ENCODE results near the gene C1orf94. TPM values are rescaled to one million over a fixed set of nuclear protein-coding genes. Genes with fewer than 3 reads are reported as not detected.

C1orf94 gene
- total RNA-seq, 1 donor from 2014 or later: 0.37 TPM

GRCh38 chr1:34155860-34156259, 20.8 kb upstream of the C1orf94 start:
- Histone ChIP-seq H3K36me3 (no peaks in the 10 kb centered on the region), H3K9me3 (ENCODE audit: low read depth) (no peaks in the 10 kb centered on the region), H3K27me3 (peaks cover under 1% of the 10 kb centered on the region), H3K27ac (no peak overlapping the region), H2AFZ (replicated peaks) (no peak overlapping the region), H3K4me2 (no peak overlapping the region), H3K4me1 (no peaks in the 10 kb centered on the region), H3K79me2 (ENCODE audit: low read depth) (peaks cover 8% of the 10 kb centered on the region), H3F3A (ENCODE audit: low read depth) (no peaks in the 10 kb centered on the region), H4K20me1 (ENCODE audit: low read depth) (no peaks in the 10 kb centered on the region), H3K4me3 (no peak overlapping the region), H3K9ac (no peak overlapping the region)
- Mint-ChIP-seq H3K27ac (no peak overlapping the region), H3K27me3 (ENCODE audit: insufficient read depth, low read depth) (peaks cover 8% of the 10 kb centered on the region), H3K4me3 (no peak overlapping the region), H3K36me3 (no peaks in the 10 kb centered on the region), H3K4me1 (no peaks in the 10 kb centered on the region), H3K9me3 (no peaks in the 10 kb centered on the region)
- TF ChIP-seq EZH2 (IDR thresholded peaks at IDR 0.05) (no peak), CTCF (IDR thresholded peaks at IDR 0.05) (no peak), EZH2phosphoT487 (IDR thresholded peaks at IDR 0.05) (no peak)
- DNase-seq (ENCODE audit: low spot score): no peak

DNA sequence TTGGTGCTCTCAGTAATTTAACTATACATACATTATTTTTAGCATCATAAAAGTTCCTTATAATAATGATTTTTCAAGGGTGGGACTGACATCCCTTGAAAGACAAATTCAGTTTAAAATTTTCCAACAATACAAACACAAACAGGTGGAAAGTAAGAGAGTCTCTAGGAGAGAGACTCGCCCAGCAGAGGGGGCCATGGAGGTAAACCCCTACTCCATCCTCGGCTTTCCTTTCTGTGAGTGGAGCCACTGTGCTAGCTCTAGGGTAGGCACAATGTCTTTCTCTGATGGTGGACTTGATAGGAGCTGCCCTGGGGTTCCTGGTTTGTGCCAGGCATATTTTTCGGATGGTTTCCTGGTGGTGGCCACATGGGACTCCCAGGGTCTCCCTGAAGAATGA, 20.0 kb upstream of the C1orf94 start:
- no peaks in the 10 kb centered on the region for H3K9me3 ChIP-seq (ENCODE audit: low read depth)
- no peak overlapping the region for H3K4me3 ChIP-seq
- no peak overlapping the region for H3K4me3 Mint-ChIP-seq
- no peak for DNase-seq (ENCODE audit: low spot score)
- no peak overlapping the region for H3K4me2 ChIP-seq
- peaks cover 11% of the 10 kb centered on the region for H3K79me2 ChIP-seq (ENCODE audit: low read depth)
- no peaks in the 10 kb centered on the region for H3K4me1 Mint-ChIP-seq
- H3K9me3 Mint-ChIP-seq: no peaks in the 10 kb centered on the region
- no peaks in the 10 kb centered on the region for H3K36me3 ChIP-seq
- no peak for TF ChIP-seq EZH2 (IDR thresholded peaks at IDR 0.05)
- TF ChIP-seq CTCF (IDR thresholded peaks at IDR 0.05): peak; percentile 43
- no peak for TF ChIP-seq EZH2phosphoT487 (IDR thresholded peaks at IDR 0.05)
- H3K4me1 ChIP-seq: no peaks in the 10 kb centered on the region
- no peaks in the 10 kb centered on the region for H3F3A ChIP-seq (ENCODE audit: low read depth)
- no peak overlapping the region for H3K9ac ChIP-seq
- peaks cover 9% of the 10 kb centered on the region for H3K27me3 ChIP-seq
- H2AFZ ChIP-seq (replicated peaks): no peak overlapping the region
- no peak overlapping the region for H3K27ac Mint-ChIP-seq
- no peaks in the 10 kb centered on the region for H4K20me1 ChIP-seq (ENCODE audit: low read depth)
- no peak overlapping the region for H3K27ac ChIP-seq
- no peaks in the 10 kb centered on the region for H3K36me3 Mint-ChIP-seq
- H3K27me3 Mint-ChIP-seq (ENCODE audit: insufficient read depth, low read depth): peaks cover 12% of the 10 kb centered on the region

GRCh38 chr1:34162852-34163766, 13.6 kb upstream of the C1orf94 start:
- Mint-ChIP-seq H3K36me3 (no peaks in the 10 kb centered on the region), H3K27me3 (ENCODE audit: insufficient read depth, low read depth) (peaks cover 38% of the 10 kb centered on the region), H3K9me3 (no peaks in the 10 kb centered on the region), H3K4me3 (peak overlapping the region; percentile 90), H3K4me1 (peaks cover 29% of the 10 kb centered on the region), H3K27ac (no peak overlapping the region)
- Histone ChIP-seq H3K27me3 (peaks cover 68% of the 10 kb centered on the region), H2AFZ (replicated peaks) (peak overlapping the region; percentile 48), H3K9me3 (ENCODE audit: low read depth) (no peaks in the 10 kb centered on the region), H3K9ac (no peak overlapping the region), H3K4me2 (peak overlapping the region; percentile 100), H4K20me1 (ENCODE audit: low read depth) (peaks cover 5% of the 10 kb centered on the region), H3K36me3 (no peaks in the 10 kb centered on the region), H3K27ac (no peak overlapping the region), H3F3A (ENCODE audit: low read depth) (peaks cover 43% of the 10 kb centered on the region), H3K79me2 (ENCODE audit: low read depth) (peaks cover 11% of the 10 kb centered on the region), H3K4me3 (peak overlapping the region; percentile 84), H3K4me1 (peaks cover 23% of the 10 kb centered on the region)
- DNase-seq (ENCODE audit: low spot score): peak; percentile 90
- TF ChIP-seq CTCF (IDR thresholded peaks at IDR 0.05) (peak; percentile 77), EZH2phosphoT487 (IDR thresholded peaks at IDR 0.05) (peak; percentile 51), EZH2 (IDR thresholded peaks at IDR 0.05) (no peak)
